Right lobe of liver (tissue), 4 donors: Measurements from ENCODE around the gene BLID.

Experiments used
- POLR2A ChIP-seq: fragments of 450-650 bp; IDR thresholded peaks from one replicate; pipeline ENCODE4 v1.6.1; 2017; ENCODE audit warnings: antibody characterized with exemption, mild to moderate bottlenecking
- TF ChIP-seq, protein P1 (sequence below), 4 donors: fragments of 200-600 bp in 3 of 4; fragments of 450-650 bp in 1 of 4; IDR thresholded peaks; one replicate each; pipeline versions ENCODE4 v1.5.1 to v1.8.0; 2016 to 2022; ENCODE audit warnings: antibody characterized with exemption in 4 of 4, mild to moderate bottlenecking in 2 of 4
- donor health status: DM: no; HTN: no; CAD: no.
- donor health status: DM: no; HTN: no; CAD: no.
- donor health status: DM: no; HTN: yes; CAD: no.

DNA sequence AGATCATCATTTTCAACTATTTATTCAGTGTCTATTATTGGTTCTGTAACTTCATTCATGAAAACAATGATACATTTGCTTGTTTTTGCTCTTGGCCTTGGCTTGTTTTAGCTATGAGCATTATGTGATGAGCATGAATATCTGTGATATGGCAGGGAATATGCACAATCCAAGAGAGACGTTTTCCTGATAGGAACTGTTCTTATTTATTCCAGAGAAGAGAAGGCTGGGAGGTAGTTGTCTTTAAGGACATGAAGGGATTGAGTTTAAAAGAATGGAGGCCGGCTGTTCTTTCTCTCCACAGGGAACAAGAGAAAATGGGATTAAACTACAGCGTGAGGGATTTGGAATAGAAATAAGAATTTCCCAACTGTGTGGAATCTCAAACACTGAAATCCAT is 30.3 kb downstream of the BLID start:
- TF ChIP-seq, protein P1, sequence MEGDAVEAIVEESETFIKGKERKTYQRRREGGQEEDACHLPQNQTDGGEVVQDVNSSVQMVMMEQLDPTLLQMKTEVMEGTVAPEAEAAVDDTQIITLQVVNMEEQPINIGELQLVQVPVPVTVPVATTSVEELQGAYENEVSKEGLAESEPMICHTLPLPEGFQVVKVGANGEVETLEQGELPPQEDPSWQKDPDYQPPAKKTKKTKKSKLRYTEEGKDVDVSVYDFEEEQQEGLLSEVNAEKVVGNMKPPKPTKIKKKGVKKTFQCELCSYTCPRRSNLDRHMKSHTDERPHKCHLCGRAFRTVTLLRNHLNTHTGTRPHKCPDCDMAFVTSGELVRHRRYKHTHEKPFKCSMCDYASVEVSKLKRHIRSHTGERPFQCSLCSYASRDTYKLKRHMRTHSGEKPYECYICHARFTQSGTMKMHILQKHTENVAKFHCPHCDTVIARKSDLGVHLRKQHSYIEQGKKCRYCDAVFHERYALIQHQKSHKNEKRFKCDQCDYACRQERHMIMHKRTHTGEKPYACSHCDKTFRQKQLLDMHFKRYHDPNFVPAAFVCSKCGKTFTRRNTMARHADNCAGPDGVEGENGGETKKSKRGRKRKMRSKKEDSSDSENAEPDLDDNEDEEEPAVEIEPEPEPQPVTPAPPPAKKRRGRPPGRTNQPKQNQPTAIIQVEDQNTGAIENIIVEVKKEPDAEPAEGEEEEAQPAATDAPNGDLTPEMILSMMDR (IDR thresholded peaks at IDR 0.05), result no peak
- TF ChIP-seq POLR2A, result no peak
